A673 (cell line): ENCODE results near the gene C17orf50. TPM values are rescaled to one million over a fixed set of nuclear protein-coding genes. Genes with fewer than 3 reads are reported as not detected.

Source experiments
- BruUV-seq: library from RNA; stranded (reverse); fragments of 400-500 nt; replicated peaks from 2 replicates; lab custom pipeline; 2021; lab: Mats Ljungman, UMichigan
- CTCF ChIA-PET: fragments of 300-600 bp; sonication (Branson Sonifier 250); formaldehyde crosslinking; loops from one replicate; lab custom pipeline; 2022; ENCODE audit warnings: antibody characterized with exemption; lab: Charles Lee
- POLR2A ChIA-PET: fragments of 300-600 bp; sonication (Branson Sonifier 250); formaldehyde crosslinking; loops from one replicate; lab custom pipeline; 2022; ENCODE audit warnings: antibody characterized with exemption; ENCODE audit not compliant: low non-redundant PET; lab: Charles Lee
- DNase-seq: peaks from one replicate; pipeline ENCODE4 v3.0.0-alpha.2; 2015; ENCODE audit warnings: low spot score
- H3K27ac ChIP-seq: fragments of 200-600 bp; sonication (generic); 2 replicates; pipeline ENCODE4 v1.5.1; 2016; ENCODE audit warnings: mixed run types, low read depth, mild to moderate bottlenecking, mixed read lengths, antibody characterized with exemption, low read length; ENCODE audit not compliant: poor library complexity, severe bottlenecking
- H3K27me3 ChIP-seq: fragments of 200-600 bp; sonication (generic); replicated peaks from 2 replicates; pipeline ENCODE4 v1.6.1; 2017; ENCODE audit warnings: mixed run types, low read depth, mild to moderate bottlenecking, mixed read lengths, antibody characterized with exemption, low read length; ENCODE audit not compliant: insufficient read depth, poor library complexity
- H3K36me3 ChIP-seq: fragments of 200-600 bp; sonication (generic); 2 replicates; pipeline ENCODE4 v1.6.1; 2016; ENCODE audit warnings: mixed run types, mild to moderate bottlenecking, mixed read lengths, antibody characterized with exemption, low read length; ENCODE audit not compliant: insufficient read depth, poor library complexity, severe bottlenecking
- H3K4me1 ChIP-seq: fragments of 200-600 bp; sonication (generic); 2 replicates; pipeline ENCODE4 v1.6.1; 2017; ENCODE audit warnings: mixed run types, mild to moderate bottlenecking, mixed read lengths, antibody characterized with exemption, low read length; ENCODE audit not compliant: insufficient read depth, poor library complexity, severe bottlenecking
- H3K4me3 ChIP-seq: fragments of 200-600 bp; sonication (generic); 2 replicates; pipeline ENCODE4 v1.5.1; 2016; ENCODE audit warnings: low read depth, mixed run types, mild to moderate bottlenecking, mixed read lengths, low read length; ENCODE audit not compliant: poor library complexity, severe bottlenecking
- H3K9me3 ChIP-seq: fragments of 200-600 bp; sonication (generic); 2 replicates; pipeline ENCODE4 v1.6.1; 2016; ENCODE audit warnings: mixed run types, low read depth, mild to moderate bottlenecking, mixed read lengths, antibody characterized with exemption, low read length; ENCODE audit not compliant: poor library complexity, severe bottlenecking
- CTCF ChIP-seq: fragments of 300-800, 200-600 bp; sonication (generic); conservative IDR thresholded peaks from 2 replicates; pipeline ENCODE4 v1.5.1; 2017; ENCODE audit warnings: low read depth, mild to moderate bottlenecking, antibody characterized with exemption, low read length, moderate library complexity, mixed read lengths
- EZH2 ChIP-seq: fragments of 200-600 bp; sonication (generic); IDR thresholded peaks from 2 replicates; pipeline ENCODE4 v1.6.1; 2017; ENCODE audit warnings: borderline replicate concordance, low read depth, mild to moderate bottlenecking, mixed read lengths, antibody characterized with exemption, low read length; ENCODE audit not compliant: poor library complexity, severe bottlenecking
- intact Hi-C: fragments of 100-400 bp; cut with micrococcal nuclease; formaldehyde crosslinking; loops from one replicate; pipeline ENCODE4 v1.10.0; 2022; ENCODE audit not compliant: unreplicated experiment
- total RNA-seq: library from RNA; stranded (reverse); gene quantifications from 2 replicates; pipeline ENCODE4 v1.2.3, GENCODE V29; 2021

Gene C17orf50
- total RNA-seq, 1 experiment from 2014 or later: not detected

DNA sequence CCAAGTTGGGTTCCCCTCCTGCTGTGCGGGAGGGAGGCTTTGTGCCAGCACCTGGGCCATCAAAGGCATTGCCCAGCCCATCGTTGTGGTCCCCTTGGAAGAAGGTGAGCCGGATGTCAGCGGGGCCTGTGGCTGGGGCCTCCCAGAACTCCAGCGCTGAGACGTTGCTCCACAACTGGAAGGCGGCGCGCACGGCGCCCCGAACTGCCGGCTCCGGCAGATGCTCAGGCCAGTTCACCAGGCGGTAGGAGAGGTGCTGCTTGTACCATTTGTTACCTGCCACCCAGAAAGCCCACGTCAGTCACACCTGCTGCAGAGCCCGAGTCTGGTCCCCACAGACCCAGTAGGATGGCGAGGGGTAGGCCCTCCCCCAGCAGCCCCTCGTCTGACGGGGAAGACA is 12.4 kb downstream of the C17orf50 start:
- ChIA-PET CTCF (no interaction called here), POLR2A (no interaction called here)
- no peaks in the 10 kb centered on the region for H3K36me3 ChIP-seq
- H3K4me1 ChIP-seq: no peaks in the 10 kb centered on the region
- H3K9me3 ChIP-seq: no peaks in the 10 kb centered on the region
- H3K27ac ChIP-seq: no peak overlapping the region
- DNase-seq: no peak
- intact Hi-C loops: no loop called here
- H3K4me3 ChIP-seq: no peak overlapping the region
- H3K27me3 ChIP-seq: no peaks in the 10 kb centered on the region
- TF ChIP-seq CTCF (no peak), EZH2 (no peak)
- BruUV-seq: no TSS peak

- Histone ChIP-seq H3K9me3 (no peaks in the 10 kb centered on the region), H3K27ac (no peak overlapping the region), H3K27me3 (no peaks in the 10 kb centered on the region), H3K4me1 (no peaks in the 10 kb centered on the region), H3K4me3 (no peak overlapping the region), H3K36me3 (no peaks in the 10 kb centered on the region)
- DNase-seq: no peak
- no TSS peak for BruUV-seq
- POLR2A ChIA-PET: no interaction called here
- TF ChIP-seq EZH2 (no peak), CTCF (no peak)
- intact Hi-C loops: no loop called here
- CTCF ChIA-PET: interaction anchor here (0.5 kb wide), 1 partner anchor 160 kb away, joined by 3 read pairs; no protein-coding TSS in a partner anchor
These were observed 13.2 kb downstream of the C17orf50 start for GRCh38 chr17:35773679-35774425.

- Histone ChIP-seq H3K4me1 (no peaks in the 10 kb centered on the region), H3K27ac (no peak overlapping the region), H3K9me3 (no peaks in the 10 kb centered on the region), H3K27me3 (no peaks in the 10 kb centered on the region), H3K4me3 (no peak overlapping the region), H3K36me3 (no peaks in the 10 kb centered on the region)
- TF ChIP-seq CTCF: no peak
- TF ChIP-seq EZH2: no peak
- ChIA-PET CTCF (interaction anchor here (0.5 kb wide), 1 partner anchor 159 kb away, joined by 3 read pairs; no protein-coding TSS in a partner anchor), POLR2A (no interaction called here)
- no peak for DNase-seq
- no TSS peak for BruUV-seq
- intact Hi-C loops: no loop called here
These were observed 13.8 kb downstream of the C17orf50 start for GRCh38 chr17:35774499-35774898.
